GM18909 (cell line): ENCODE results near the gene KIAA1614.
A peak's percentile ranks its signal among the peaks of the same experiment; 100 is the strongest.

Source experiments
- ATAC-seq: cut with Tn5 transposase; IDR thresholded peaks from one replicate; pipeline ENCODE4 v1.9.1; 2021; ENCODE audit warnings: mild to moderate bottlenecking; ENCODE audit not compliant: unreplicated experiment, poor library complexity

Gene KIAA1614

DNA sequence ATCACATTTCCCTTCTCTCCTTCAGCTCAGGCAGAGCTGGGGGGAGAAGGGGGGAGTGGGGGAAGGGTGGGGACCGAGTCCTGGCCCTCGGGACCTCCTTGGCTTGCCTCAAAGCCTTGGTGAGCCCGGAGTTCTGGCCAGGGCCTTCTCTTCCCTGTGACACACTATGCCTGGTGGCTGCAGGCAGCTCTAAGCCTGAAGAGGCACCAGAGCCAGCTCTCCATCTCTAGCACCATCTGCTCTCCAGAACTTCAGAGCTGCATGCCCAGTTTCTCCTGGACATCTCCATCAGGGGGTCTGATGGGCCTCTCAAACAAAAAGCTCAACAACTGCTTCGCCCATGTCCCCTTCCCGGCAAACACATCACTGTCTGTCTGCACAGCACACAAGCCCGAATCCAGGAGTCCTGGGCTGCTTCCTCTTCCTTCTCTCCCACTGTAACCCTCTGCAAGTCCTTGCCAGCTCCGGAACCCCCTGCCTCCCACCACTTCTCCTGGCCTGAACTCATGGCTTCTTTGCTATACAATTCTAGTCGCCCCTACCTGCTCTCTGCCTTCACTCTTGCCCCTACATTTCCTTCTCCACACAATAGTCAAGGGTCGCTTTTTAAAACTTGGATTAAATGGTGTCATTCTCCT is 26.5 kb downstream of the KIAA1614 start:
- ATAC-seq: no peak

DNA sequence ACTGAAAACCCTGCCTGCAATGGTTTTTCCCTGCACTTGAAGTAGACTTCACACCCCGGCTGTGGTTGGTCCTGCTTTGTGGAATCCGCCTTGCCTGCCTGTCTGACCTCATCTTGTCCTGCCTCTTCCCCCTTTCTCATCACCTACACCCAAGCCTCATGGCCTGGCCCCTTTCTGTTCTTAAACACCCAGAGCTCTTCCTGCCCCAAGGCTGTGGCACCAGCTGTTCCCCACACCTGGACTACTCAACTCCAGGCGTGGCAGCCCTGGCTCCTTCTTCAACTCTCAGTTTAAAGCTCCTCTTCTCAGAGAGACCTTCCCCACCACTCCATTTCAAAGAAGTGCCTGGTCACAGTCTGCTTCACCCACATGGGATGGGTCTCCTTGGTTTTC is 27.0 kb downstream of the KIAA1614 start:
- ATAC-seq: no peak

- ATAC-seq: no peak
Measured at GRCh38 chr1:180940445-180940844, 27.7 kb downstream of the KIAA1614 start.

GRCh38 chr1:180941518-180942275 is 29.0 kb downstream of the KIAA1614 start:
- ATAC-seq: no peak

GRCh38 chr1:180945151-180945550 is 32.5 kb downstream of the KIAA1614 start:
- ATAC-seq: no peak

GRCh38 chr1:180945551-180945950 is 32.9 kb downstream of the KIAA1614 start:
- ATAC-seq: no peak

GRCh38 chr1:180946056-180946455 is 33.4 kb downstream of the KIAA1614 start:
- ATAC-seq: no peak

- ATAC-seq: no peak
Measured at GRCh38 chr1:180946541-180947498, 34.1 kb downstream of the KIAA1614 start.

GRCh38 chr1:180947499-180947885 is 34.8 kb downstream of the KIAA1614 start:
- ATAC-seq: no peak

DNA sequence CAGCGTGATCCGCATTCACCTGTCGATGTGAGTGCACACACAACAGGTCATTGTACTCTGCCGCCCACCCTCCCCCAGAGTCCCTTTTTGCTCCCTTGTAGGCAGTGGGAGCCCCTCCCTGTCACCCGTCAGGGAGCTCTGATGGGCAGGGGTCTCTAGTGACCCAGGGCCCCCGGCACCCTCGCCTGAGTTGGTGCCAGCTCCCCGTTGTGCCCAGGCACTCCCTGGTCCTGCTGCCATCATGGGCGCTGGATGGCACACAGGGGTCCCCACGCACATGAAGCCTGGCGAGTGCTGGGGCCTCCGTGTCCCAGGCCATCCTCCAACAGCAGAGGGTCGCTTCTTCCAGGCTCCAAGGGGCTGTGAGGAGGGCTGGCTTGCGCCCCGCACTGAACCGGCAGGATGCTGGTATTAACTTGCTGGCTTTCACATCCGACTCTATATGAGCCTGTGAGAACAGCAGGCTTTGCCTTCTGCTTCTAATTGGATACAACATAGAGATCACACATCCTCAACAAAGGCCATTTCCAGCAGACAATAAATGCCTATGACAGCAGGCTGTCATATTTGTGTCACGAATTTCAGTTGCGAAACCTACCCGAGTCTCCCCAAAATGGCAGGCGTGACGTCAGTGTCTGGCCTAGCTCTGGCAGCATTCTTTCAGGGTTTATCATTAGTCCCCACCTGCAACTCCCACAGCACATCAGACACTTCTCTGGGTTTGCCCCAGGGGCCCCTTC is 35.4 kb downstream of the KIAA1614 start:
- no peak for ATAC-seq

GRCh38 chr1:180948641-180949615 is 36.2 kb downstream of the KIAA1614 start:
- no peak for ATAC-seq

GRCh38 chr1:180949616-180950000 is 36.9 kb downstream of the KIAA1614 start:
- no peak for ATAC-seq

GRCh38 chr1:180950321-180950720 is 37.6 kb downstream of the KIAA1614 start:
- ATAC-seq: no peak

DNA sequence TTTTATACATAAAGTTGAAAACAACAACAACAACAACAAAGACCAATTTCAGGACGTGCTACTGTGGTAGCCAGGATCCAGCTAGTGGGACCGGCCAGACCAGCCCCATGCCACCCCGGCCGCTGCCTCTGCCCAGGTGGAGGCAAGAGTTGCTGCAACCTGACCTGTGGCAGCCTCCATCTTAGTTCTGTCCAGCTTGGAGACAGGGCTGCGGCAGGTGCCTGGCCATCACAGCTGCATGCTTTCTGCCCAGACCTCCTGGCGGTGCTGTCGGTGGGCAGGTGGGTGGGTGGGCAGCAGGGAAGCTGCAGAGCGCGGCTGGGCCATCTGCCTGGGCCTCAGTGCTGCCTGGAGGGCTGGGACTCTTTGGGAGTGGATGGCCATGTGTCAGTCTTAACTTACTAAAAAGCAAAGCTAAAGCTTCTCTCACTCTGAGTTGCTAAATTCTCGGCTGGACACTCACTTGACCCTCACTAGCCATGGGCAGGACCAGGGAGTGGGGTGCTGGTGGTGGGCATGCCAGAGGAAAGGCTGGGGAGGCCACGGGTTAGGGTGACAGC is 38.6 kb downstream of the KIAA1614 start:
- ATAC-seq: no peak

GRCh38 chr1:180951836-180952656 is 39.3 kb downstream of the KIAA1614 start:
- ATAC-seq: no peak

DNA sequence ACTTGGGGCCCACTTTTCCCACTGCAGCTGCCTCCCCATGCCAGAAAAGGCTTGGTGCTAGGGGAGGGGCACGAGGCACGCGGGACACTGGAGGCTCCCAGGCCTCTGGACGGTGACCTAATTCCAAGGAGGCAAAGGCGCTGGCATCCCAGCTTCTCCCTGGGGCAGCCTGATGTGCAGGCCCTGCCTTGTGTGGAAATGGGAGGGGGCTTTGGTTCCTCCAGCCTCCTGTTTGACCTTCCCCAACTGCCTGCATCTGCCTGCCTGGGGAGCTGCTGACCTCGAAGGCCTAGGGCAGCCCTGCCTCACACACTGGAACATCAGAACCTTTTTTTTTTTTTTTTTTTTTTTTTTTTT is 39.9 kb downstream of the KIAA1614 start:
- no peak for ATAC-seq

GRCh38 chr1:180953291-180954004 is 40.8 kb downstream of the KIAA1614 start:
- peak; percentile 42 for ATAC-seq
